ENCODE results near the gene GNG7. TPM values are rescaled to one million over a fixed set of nuclear protein-coding genes. Genes with fewer than 3 reads are reported as not detected.

The GNG7 gene
- total and polyA plus RNA-seq, 7 donors = 1.2 to 8.0 (median 2.6) TPM

DNA sequence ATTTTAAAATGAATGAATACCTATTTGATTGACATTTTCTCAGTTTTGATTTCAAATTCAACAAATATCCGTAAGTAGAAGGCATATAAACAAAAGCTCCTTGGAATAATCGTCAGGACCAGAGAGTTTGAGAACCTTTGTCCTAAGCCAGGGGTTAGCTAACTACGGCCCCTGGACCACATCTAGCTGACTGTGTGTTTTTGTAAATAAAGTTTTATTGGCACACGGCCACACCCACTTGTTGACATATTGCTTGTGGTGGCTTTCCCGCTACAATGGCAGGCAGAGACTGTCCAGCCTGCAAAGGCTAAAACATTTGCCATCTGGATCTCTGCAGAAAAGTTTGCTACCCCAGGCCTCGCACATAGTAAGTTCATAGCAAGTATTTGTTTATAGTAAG, 83.4 kb downstream of the GNG7 start:
- Histone ChIP-seq H3K4me1 (peaks cover 0 to under 1% (median under 1%) of the 10 kb centered on the region in 4 donors), H3K4me3 (no peak overlapping the region), H3K27ac (peak overlapping the region in 3 of 4 donors; percentile 6 to 47 (median 15)), H3K27me3 (no peaks in the 10 kb centered on the region), H3K9me3 (no peaks in the 10 kb centered on the region), H3K36me3 (no peaks in the 10 kb centered on the region)
- TF ChIP-seq, protein P1, sequence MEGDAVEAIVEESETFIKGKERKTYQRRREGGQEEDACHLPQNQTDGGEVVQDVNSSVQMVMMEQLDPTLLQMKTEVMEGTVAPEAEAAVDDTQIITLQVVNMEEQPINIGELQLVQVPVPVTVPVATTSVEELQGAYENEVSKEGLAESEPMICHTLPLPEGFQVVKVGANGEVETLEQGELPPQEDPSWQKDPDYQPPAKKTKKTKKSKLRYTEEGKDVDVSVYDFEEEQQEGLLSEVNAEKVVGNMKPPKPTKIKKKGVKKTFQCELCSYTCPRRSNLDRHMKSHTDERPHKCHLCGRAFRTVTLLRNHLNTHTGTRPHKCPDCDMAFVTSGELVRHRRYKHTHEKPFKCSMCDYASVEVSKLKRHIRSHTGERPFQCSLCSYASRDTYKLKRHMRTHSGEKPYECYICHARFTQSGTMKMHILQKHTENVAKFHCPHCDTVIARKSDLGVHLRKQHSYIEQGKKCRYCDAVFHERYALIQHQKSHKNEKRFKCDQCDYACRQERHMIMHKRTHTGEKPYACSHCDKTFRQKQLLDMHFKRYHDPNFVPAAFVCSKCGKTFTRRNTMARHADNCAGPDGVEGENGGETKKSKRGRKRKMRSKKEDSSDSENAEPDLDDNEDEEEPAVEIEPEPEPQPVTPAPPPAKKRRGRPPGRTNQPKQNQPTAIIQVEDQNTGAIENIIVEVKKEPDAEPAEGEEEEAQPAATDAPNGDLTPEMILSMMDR (IDR thresholded peaks at IDR 0.05) = no peak
- TF ChIP-seq POLR2A (IDR thresholded peaks at IDR 0.05) (no peak), POLR2AphosphoS5 (IDR thresholded peaks at IDR 0.05) (no peak), EP300 (IDR thresholded peaks at IDR 0.05) (no peak)
- no peak for DNase-seq
- intact Hi-C loops (cut with DNase I) = no loop called here
- 60 to 75% methylated on average over 6 of the region's 6 CpGs for WGBS, 2 donors

DNA sequence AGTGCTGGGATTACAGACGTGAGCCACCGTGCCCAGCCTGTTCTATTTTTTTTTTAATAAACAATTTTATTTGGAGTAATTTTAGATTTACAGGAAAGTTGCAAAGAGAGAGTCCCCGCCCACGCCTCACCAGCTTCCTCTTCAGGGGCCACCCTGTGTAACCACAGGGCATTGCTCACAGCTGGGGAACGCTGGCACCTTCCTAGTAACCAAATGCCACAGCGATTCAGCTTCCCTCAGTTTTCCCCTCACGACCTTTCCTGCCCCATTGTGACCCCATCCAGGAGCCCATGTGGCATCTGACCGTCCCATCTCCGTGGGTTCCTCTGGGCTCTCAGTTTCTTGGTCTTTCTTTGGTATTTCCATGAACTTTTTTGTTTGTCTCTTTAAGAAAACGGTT, 83.9 kb downstream of the GNG7 start:
- Histone ChIP-seq H3K27ac (peak overlapping the region in 3 of 4 donors; percentile 15 to 47 (median 27)), H3K36me3 (no peaks in the 10 kb centered on the region), H3K4me1 (peaks cover 0 to 6% (median 3%) of the 10 kb centered on the region in 4 donors), H3K4me3 (no peak overlapping the region), H3K27me3 (no peaks in the 10 kb centered on the region), H3K9me3 (no peaks in the 10 kb centered on the region)
- TF ChIP-seq, protein P1 (IDR thresholded peaks at IDR 0.05) = no peak
- TF ChIP-seq POLR2AphosphoS5 (IDR thresholded peaks at IDR 0.05) (peak in 1 of 4 donors; percentile 48), POLR2A (IDR thresholded peaks at IDR 0.05) (no peak), EP300 (IDR thresholded peaks at IDR 0.05) (no peak)
- peak; percentile 80 for DNase-seq
- 26 to 42% methylated on average over 10 of the region's 10 CpGs for WGBS, 2 donors
- intact Hi-C loops (cut with DNase I) = no loop called here

DNA sequence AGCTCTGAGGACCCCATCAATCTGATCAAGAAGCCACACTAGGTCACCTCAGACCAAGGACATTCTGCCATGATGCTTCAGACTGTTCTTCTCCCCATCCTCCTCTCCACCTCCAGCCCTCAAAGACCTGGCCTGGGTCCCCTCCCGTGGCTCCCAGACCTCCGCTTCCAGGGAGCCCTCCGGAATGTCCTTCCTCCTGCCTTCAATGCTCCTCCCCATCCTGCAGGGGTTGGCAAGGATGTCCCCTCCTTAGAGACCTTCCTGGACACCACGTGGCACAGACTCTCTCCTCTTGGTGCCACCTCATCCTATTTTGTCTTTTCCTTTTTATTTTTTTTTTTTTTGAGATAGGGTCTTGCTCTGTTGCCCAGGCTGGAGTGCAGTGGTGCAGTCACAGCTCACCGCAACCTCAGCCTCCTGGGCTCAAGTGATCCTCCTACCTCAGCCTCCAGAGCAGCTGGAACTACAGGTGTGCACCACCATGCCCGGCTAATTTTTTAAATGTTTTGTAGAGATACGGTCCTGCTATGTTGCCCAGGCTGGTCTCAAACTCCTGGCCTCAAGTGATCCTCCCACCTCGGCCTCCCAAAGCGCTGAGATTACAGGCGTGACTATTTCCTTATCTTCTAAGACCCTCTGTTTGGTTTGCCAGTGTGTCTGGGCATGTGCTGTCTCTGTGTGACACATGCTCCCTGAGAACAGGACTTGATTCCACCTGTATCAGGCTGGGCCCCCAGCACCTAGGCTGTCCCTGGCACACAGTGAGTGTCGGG, 84.9 kb downstream of the GNG7 start:
- Histone ChIP-seq H3K4me3 (no peak overlapping the region), H3K27ac (peak overlapping the region in 1 of 4 donors; percentile 47), H3K27me3 (no peaks in the 10 kb centered on the region), H3K36me3 (no peaks in the 10 kb centered on the region), H3K4me1 (peaks cover 0 to 9% (median 3%) of the 10 kb centered on the region in 4 donors), H3K9me3 (no peaks in the 10 kb centered on the region)
- WGBS, 2 donors = 89 to 90% methylated on average over 11 of the region's 11 CpGs
- TF ChIP-seq POLR2A (IDR thresholded peaks at IDR 0.05) (no peak), POLR2AphosphoS5 (IDR thresholded peaks at IDR 0.05) (no peak), EP300 (IDR thresholded peaks at IDR 0.05) (no peak)
- TF ChIP-seq, protein P1 (IDR thresholded peaks at IDR 0.05) = no peak
- DNase-seq = no peak
- intact Hi-C loops (cut with DNase I) = no loop called here

DNA sequence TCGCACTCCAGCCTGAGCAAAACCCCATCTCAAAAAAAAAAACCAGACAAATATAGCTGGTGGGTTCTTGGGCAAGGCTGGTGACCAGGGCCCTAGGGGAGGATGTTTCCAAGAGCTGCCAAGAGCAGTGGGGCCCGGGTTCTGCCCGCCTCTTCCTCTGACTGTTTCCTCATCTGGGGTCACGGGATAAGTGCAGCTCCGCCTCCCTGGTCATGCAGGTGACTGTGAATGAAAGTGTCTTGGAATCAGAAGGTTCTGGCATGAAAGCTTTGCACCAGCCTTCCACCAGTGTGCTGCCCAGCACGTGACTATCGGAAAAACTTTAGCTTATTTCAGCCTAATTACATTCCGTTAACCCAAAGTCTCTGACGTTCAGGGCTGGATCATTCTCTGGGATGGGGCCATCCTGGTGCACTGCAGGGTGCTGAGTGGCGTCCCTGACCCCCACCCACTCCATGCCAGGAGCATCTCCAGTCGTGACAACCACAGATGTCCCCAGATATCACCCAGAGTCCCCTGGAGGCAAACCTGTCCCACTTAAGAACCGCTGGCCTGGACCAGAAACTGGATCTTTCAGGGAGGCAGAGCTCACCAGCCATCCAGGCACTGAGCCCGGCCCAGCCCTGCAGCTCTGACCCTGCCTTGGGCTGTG, 85.6 kb downstream of the GNG7 start:
- TF ChIP-seq POLR2AphosphoS5 (IDR thresholded peaks at IDR 0.05) (no peak), EP300 (IDR thresholded peaks at IDR 0.05) (no peak), POLR2A (IDR thresholded peaks at IDR 0.05) (no peak)
- TF ChIP-seq, protein P1 (IDR thresholded peaks at IDR 0.05) = no peak
- Histone ChIP-seq H3K36me3 (no peaks in the 10 kb centered on the region), H3K4me1 (peaks cover 0 to 9% (median 3%) of the 10 kb centered on the region in 4 donors), H3K9me3 (no peaks in the 10 kb centered on the region), H3K27ac (peak overlapping the region in 1 of 4 donors; percentile 18), H3K27me3 (no peaks in the 10 kb centered on the region), H3K4me3 (no peak overlapping the region)
- 65 to 67% methylated on average over 13 of the region's 13 CpGs for WGBS, 2 donors
- peak; percentile 77 for DNase-seq
- intact Hi-C loops (cut with DNase I) = no loop called here
